Endothelial cell of umbilical vein (primary cell): ENCODE data around the gene BAG2. TPM values are rescaled to one million over a fixed set of nuclear protein-coding genes. Genes with fewer than 3 reads are reported as not detected.

Experiments used
- Bru-seq: library from RNA; stranded (reverse); fragments of 400-500 nt; gene quantifications from one replicate; lab custom pipeline; 2021; lab: Mats Ljungman, UMichigan
- BruChase-seq, 2 experiments: library from RNA; stranded (reverse); fragments of 400-500 nt; gene quantifications; one replicate each; lab custom pipeline; 2021; lab: Mats Ljungman, UMichigan
- BruUV-seq: library from RNA; stranded (reverse); fragments of 400-500 nt; replicated peaks from 2 replicates; lab custom pipeline; 2021; lab: Mats Ljungman, UMichigan
- CTCF ChIA-PET: fragments of 300-600, 350-600 bp; sonication (Branson Sonifier 250); formaldehyde crosslinking; loops from one replicate; lab custom pipeline; 2021; ENCODE audit warnings: antibody characterized with exemption, inconsistent platforms; lab: Charles Lee
- POLR2A ChIA-PET: fragments of 300-600, 350-600 bp; sonication (Branson Sonifier 250); formaldehyde crosslinking; loops from one replicate; lab custom pipeline; 2021; ENCODE audit warnings: antibody characterized with exemption, inconsistent platforms; lab: Charles Lee
- DNase-seq: peaks from one replicate; pipeline ENCODE4 v3.0.0-alpha.2; 2011; ENCODE audit warnings: low read depth, low spot score
- FAIRE-seq: peaks from 2 replicates; lab custom pipeline; 2011; peaks lifted over from hg19 to GRCh38; lab: Jason Lieb, UNC
- H2AFZ ChIP-seq: 2 replicates; pipeline ENCODE4 v1.6.0; 2012; ENCODE audit warnings: low read depth, low read length, control low read depth, inconsistent platforms
- H3K27ac ChIP-seq: 2 replicates; pipeline ENCODE4 v1.5.1; 2011; ENCODE audit warnings: low read depth, mild to moderate bottlenecking, control low read depth, low read length, moderate library complexity; ENCODE audit not compliant: insufficient read depth
- H3K27me3 ChIP-seq, 2 experiments: 2 replicates each; pipeline versions ENCODE4 v1.6.0 to v1.6.1; 2011; ENCODE audit warnings: low read length in 2 of 2, mixed read lengths in 1 of 2; ENCODE audit not compliant: control insufficient read depth in 2 of 2, insufficient read depth in 2 of 2
- H3K36me3 ChIP-seq, 2 experiments: 2 replicates in 1 of 2; 3 replicates in 1 of 2; pipeline ENCODE4 v1.5.1; 2011; ENCODE audit warnings: low read length in 2 of 2, mild to moderate bottlenecking in 1 of 2, moderate library complexity in 1 of 2; ENCODE audit not compliant: control insufficient read depth in 2 of 2, insufficient read depth in 2 of 2; ENCODE audit errors: extremely low read depth in 1 of 2
- H3K4me1 ChIP-seq: 3 replicates; pipeline ENCODE4 v1.5.1; 2011; ENCODE audit warnings: mild to moderate bottlenecking, low read length; ENCODE audit not compliant: control insufficient read depth, insufficient read depth; ENCODE audit errors: extremely low read depth
- H3K4me2 ChIP-seq: 2 replicates; pipeline ENCODE4 v1.6.1; 2011; ENCODE audit warnings: low read length, control low read depth, mixed read lengths; ENCODE audit not compliant: insufficient read depth
- H3K4me3 ChIP-seq, 3 experiments: fragments of 200-600 bp in 1 of 3; sonication (generic), shearing (Covaris generic) in 1 of 3; replicated peaks in 1 of 3; 2 replicates each; pipeline ENCODE4 v1.5.1; 2011 to 2016; ENCODE audit warnings: control low read depth in 3 of 3, low read length in 3 of 3, mild to moderate bottlenecking in 2 of 3, inconsistent platforms in 1 of 3, low read depth in 1 of 3, moderate library complexity in 1 of 3; ENCODE audit not compliant: insufficient read depth in 1 of 3
- H3K79me2 ChIP-seq: 2 replicates; pipeline ENCODE4 v1.6.0; 2012; ENCODE audit warnings: low read length, inconsistent platforms; ENCODE audit not compliant: control insufficient read depth, insufficient read depth
- H3K9ac ChIP-seq: replicated peaks from 2 replicates; pipeline ENCODE3; 2011; ENCODE audit warnings: low read length, control low read depth; ENCODE audit not compliant: insufficient read depth; ENCODE audit errors: extremely low read depth
- H3K9me1 ChIP-seq: replicated peaks from 3 replicates; pipeline ENCODE4 v1.6.0; 2011; ENCODE audit warnings: mild to moderate bottlenecking, low read length; ENCODE audit not compliant: control insufficient read depth, insufficient read depth; ENCODE audit errors: extremely low read depth
- H3K9me3 ChIP-seq: replicated peaks from 2 replicates; pipeline ENCODE4 v1.5.1; 2012; ENCODE audit warnings: low read length, inconsistent platforms; ENCODE audit not compliant: control insufficient read depth, insufficient read depth
- H4K20me1 ChIP-seq: replicated peaks from 2 replicates; pipeline ENCODE3; 2011; ENCODE audit warnings: mild to moderate bottlenecking, low read length; ENCODE audit not compliant: control insufficient read depth, insufficient read depth; ENCODE audit errors: extremely low read depth
- CTCF ChIP-seq, 2 donors: IDR thresholded peaks; 1 replicate in 1 of 2; 2 replicates in 1 of 2; pipeline ENCODE4 v1.5.1; 2011; ENCODE audit warnings: low read length in 2 of 2, mild to moderate bottlenecking in 2 of 2, moderate library complexity in 2 of 2, control low read depth in 1 of 2, inconsistent platforms in 1 of 2, low read depth in 1 of 2; ENCODE audit not compliant: insufficient read depth in 1 of 2; ENCODE audit errors: extremely low read depth in 1 of 2
- MAX ChIP-seq: IDR thresholded peaks from 2 replicates; pipeline ENCODE4 v1.6.1; 2011; ENCODE audit not compliant: insufficient read depth, insufficient read length
- POLR2A ChIP-seq: IDR thresholded peaks from 2 replicates; pipeline ENCODE4 v1.6.1; 2012; ENCODE audit warnings: low read depth, mild to moderate bottlenecking, control low read depth, low read length
- POLR2AphosphoS5 ChIP-seq: IDR thresholded peaks from 2 replicates; pipeline ENCODE4 v1.6.1; 2012; ENCODE audit warnings: low read depth, mild to moderate bottlenecking, control low read depth, low read length, moderate library complexity; ENCODE audit not compliant: insufficient read depth
- dilution Hi-C: fragments of 300-500 bp; cut with MboI; formaldehyde crosslinking; loops from one replicate; pipeline ENCODE4 v1.15.0; 2019; ENCODE audit warnings: low sequenced_read_pairs; ENCODE audit not compliant: extremely low pct_ligation_motif_present
- intact Hi-C: fragments of 100-400 bp; cut with micrococcal nuclease; formaldehyde crosslinking; loops from one replicate; pipeline ENCODE4 v1.10.0; 2022
- long read RNA-seq: library from polyadenylated mRNA; stranded (forward); transcript quantifications from one replicate; pipeline ENCODE4 v2.0.0, GENCODE V29; 2021
- polyA minus RNA-seq, 3 experiments: library from RNA; depleted of rRNA, polyadenylated mRNA; stranded (reverse); fragments of >200 nt; gene quantifications; 1 replicate in 1 of 3; 2 replicates in 2 of 3; pipeline ENCODE4 v1.2.3, GENCODE V29; 2011
- polyA plus RNA-seq, 4 experiments: library from polyadenylated mRNA; depleted of rRNA in 3 of 4; stranded (reverse) in 3 of 4; unstranded in 1 of 4; fragments of >200 nt; gene quantifications; 2 replicates each; pipeline versions ENCODE4 v1.2.1 to v1.2.3, GENCODE V29; 2011 to 2012; ENCODE audit warnings: missing spikeins in 1 of 4
- total RNA-seq: library from RNA; stranded (reverse); gene quantifications from 2 replicates; pipeline ENCODE4 v1.2.3, GENCODE V29; 2021

BAG2 gene
- total RNA-seq (3.6 and 3.9 TPM in 2 replicates), polyA plus RNA-seq (0.91 and 1.1 TPM in 2 replicates), polyA minus RNA-seq (0.91 and 1.5 TPM in 2 replicates), Bru-seq, nascent RNA (percentile 69 among the genes with signal in this experiment), BruChase-seq, experiment 1, labeled RNA remaining after a 6-hour chase (percentile 73 among the genes with signal in this experiment), BruChase-seq, experiment 2, labeled RNA remaining after a 2-hour chase (percentile 77 among the genes with signal in this experiment)
- 1.5 and 1.6 TPM in 2 replicates for polyA plus RNA-seq (2011; cell fraction: cytosol; rRNA removed)
- 1.0 and 1.4 TPM in 2 replicates for polyA plus RNA-seq (2011; cell fraction: nucleus; rRNA removed)
- polyA plus RNA-seq (2012), result 2.1 and 4.8 TPM in 2 replicates
- 10.3 TPM for polyA minus RNA-seq (2011; cell fraction: cytosol; rRNA and poly(A)+ RNA removed)
- polyA minus RNA-seq (2011; cell fraction: nucleus; rRNA and poly(A)+ RNA removed), result 2.0 and 2.5 TPM in 2 replicates
- long read RNA-seq, full-length matches to known transcripts, result 51 of 122 reads
- long read RNA-seq, partial matches to known transcripts, result 1 of 122 reads
- long read RNA-seq, other reads (novel, unspliced or antisense), result 70 of 122 reads

GRCh38 chr6:57172136-57173055 is at the start of gene BAG2:
Gene BAG2 (plus strand): TSS chr6:57172326. CDS start chr6:57172698, 372 bp downstream.
- DNase-seq (peak; percentile 80), FAIRE-seq (peak; percentile 42)
- no peaks in the 10 kb centered on the region for H4K20me1 ChIP-seq
- H3K36me3 ChIP-seq, result no peaks in the 10 kb centered on the region
- no peaks in the 10 kb centered on the region for H3K27me3 ChIP-seq
- peak within 1 kb of the TSS; percentile 84 for H3K4me2 ChIP-seq
- H3K9me1 ChIP-seq, result no peaks in the 10 kb centered on the region
- dilution Hi-C loops (no loop called here), intact Hi-C loops (loop anchor here (1.0 to 2.0 kb wide), 4 partner anchors 49 to 270 kb away; partner anchors contain the start of gene ZNF451)
- no peaks in the 10 kb centered on the region for H3K9me3 ChIP-seq
- peak within 1 kb of the TSS; percentile 71 to 79 (median 72) for H3K4me3 ChIP-seq
- H3K4me1 ChIP-seq, result peaks cover 11% of the 10 kb centered on the region
- POLR2A ChIA-PET, result interaction anchor here (0.6 to 1.5 kb wide), 3 partner anchors 74 to 143 kb away, joined by 3 to 8 read pairs (median 3); no protein-coding TSS in a partner anchor
- peak within 1 kb of the TSS; percentile 32 for H3K27ac ChIP-seq
- H3K9ac ChIP-seq, result peak within 1 kb of the TSS; percentile 69
- TF ChIP-seq POLR2A (peak; percentile 28), POLR2AphosphoS5 (peak; percentile 70), MAX (no peak), CTCF (IDR thresholded peaks at IDR 0.05; ENCODE audit: extremely low read depth in 1 of 2, insufficient read depth in 1 of 2, low read depth in 1 of 2, low read length in 2 of 2) (peak in 1 of 2 donors; percentile 32)
- H3K79me2 ChIP-seq, result peaks cover 43% of the 10 kb centered on the region
- BruUV-seq, result TSS peak; percentile 40
- peak within 1 kb of the TSS; percentile 91 for H2AFZ ChIP-seq
- CTCF ChIA-PET, result interaction anchor here (1.0 to 2.3 kb wide), 7 partner anchors 10 to 268 kb away, joined by 3 to 10 read pairs (median 4); partner anchors contain the start of gene RAB23
